Spleen (tissue), 7 donors: ENCODE measurements around the gene STEAP3.

Source experiments
- POLR2A ChIP-seq, 3 donors: fragments of 450-650 bp; IDR thresholded peaks; one replicate each; pipeline ENCODE4 v1.5.1; 2017; ENCODE audit warnings: antibody characterized with exemption in 3 of 3, mild to moderate bottlenecking in 1 of 3
- POLR2AphosphoS5 ChIP-seq, 3 donors: sonication (generic); formaldehyde crosslinking; IDR thresholded peaks; one replicate each; pipeline ENCODE4 v1.5.1; 2017; ENCODE audit warnings: antibody characterized with exemption in 3 of 3
- TF ChIP-seq, protein P1 (sequence below), 11 experiments: fragments of 200-600 bp in 7 of 11; fragments of 450-650 bp in 4 of 11; sonication (generic) in 4 of 11; IDR thresholded peaks in 8 of 11; conservative IDR thresholded peaks in 3 of 11; 1 replicate in 7 of 11; 2 replicates in 4 of 11; pipeline versions ENCODE4 v1.4.0 to v1.8.0; 2016 to 2021; ENCODE audit warnings: antibody characterized with exemption in 11 of 11, inconsistent platforms in 4 of 11, mild to moderate bottlenecking in 1 of 11
- donor health status: DM: no; HTN: no; CAD: no; lungs with moderate emphysema.
- donor health status: DM: no; HTN: no; CAD: no.
- donor health status: DM: no; HTN: no; CAD: no.

DNA sequence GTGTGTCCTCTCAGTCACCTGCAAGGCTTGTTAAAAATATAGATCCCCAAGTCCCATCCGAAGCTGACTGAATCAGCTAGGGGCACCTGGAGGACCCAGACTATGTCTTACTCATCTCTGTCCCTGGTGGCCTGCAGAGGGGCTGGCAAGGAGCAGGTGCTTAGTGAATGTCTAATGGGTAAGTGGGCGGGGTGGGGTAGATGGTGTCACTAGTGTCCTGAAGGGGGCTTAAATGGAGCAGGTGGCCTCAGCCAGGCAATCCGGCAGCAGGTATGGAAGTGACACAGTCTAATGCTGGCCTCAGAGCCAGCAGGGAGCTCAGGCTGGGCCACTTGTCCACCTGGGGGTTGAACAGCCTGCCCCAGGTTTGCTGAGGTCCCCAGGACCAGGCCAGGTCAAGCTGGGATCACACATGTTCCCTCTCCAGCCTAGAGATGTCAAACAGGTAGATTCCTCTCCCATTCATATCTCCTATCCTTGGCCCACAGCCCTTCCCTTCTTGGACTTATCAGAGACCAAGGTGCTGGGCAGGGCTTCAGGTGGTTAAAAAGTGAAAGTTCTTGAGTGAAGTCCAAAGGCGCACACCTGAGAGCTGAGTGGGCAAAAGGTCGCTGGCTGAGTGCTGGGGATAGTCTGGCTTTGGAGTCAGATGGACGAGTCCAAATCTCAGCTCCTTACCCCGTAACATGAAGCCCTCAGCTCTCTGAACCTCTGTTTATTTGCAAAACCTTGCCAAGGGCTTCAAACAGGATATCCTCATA lies 1.7 kb downstream of the STEAP3 start:
- TF ChIP-seq, protein P1, sequence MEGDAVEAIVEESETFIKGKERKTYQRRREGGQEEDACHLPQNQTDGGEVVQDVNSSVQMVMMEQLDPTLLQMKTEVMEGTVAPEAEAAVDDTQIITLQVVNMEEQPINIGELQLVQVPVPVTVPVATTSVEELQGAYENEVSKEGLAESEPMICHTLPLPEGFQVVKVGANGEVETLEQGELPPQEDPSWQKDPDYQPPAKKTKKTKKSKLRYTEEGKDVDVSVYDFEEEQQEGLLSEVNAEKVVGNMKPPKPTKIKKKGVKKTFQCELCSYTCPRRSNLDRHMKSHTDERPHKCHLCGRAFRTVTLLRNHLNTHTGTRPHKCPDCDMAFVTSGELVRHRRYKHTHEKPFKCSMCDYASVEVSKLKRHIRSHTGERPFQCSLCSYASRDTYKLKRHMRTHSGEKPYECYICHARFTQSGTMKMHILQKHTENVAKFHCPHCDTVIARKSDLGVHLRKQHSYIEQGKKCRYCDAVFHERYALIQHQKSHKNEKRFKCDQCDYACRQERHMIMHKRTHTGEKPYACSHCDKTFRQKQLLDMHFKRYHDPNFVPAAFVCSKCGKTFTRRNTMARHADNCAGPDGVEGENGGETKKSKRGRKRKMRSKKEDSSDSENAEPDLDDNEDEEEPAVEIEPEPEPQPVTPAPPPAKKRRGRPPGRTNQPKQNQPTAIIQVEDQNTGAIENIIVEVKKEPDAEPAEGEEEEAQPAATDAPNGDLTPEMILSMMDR (IDR thresholded peaks at IDR 0.05 in 8 of 11, conservative IDR thresholded peaks at IDR 0.05 in 3 of 11): no peak
- TF ChIP-seq POLR2AphosphoS5 (IDR thresholded peaks at IDR 0.05) (no peak), POLR2A (IDR thresholded peaks at IDR 0.05) (no peak)
